DMS114 treated with DMSO at 0.1 percent for 48 hours (cell line): Measurements from ENCODE around the gene TUB.

Source experiments
- DNase-seq: peaks from one replicate; lab custom pipeline; 2025; ENCODE audit not compliant: unreplicated experiment; lab: John Stamatoyannopoulos, UW

TUB gene

DNA sequence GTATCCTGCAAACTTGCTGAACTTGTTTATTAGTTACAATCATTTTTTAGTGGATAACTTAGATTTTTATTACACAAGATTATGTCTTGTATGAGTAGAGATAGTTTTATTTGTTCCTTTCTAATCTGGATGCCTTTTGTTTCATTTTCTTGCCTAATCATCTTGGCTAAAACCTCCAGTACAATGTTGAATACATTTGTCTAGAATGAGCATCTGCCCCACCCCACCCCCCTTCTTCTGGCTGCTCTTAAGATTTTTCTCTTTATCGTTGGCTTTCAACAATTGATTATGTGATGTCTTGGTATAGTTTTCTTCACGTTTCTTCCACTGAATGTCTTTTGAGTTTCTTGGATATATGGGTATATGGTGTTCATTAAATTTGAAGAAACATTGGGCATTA is 37.3 kb upstream of the TUB start:
- no peak for DNase-seq

DNA sequence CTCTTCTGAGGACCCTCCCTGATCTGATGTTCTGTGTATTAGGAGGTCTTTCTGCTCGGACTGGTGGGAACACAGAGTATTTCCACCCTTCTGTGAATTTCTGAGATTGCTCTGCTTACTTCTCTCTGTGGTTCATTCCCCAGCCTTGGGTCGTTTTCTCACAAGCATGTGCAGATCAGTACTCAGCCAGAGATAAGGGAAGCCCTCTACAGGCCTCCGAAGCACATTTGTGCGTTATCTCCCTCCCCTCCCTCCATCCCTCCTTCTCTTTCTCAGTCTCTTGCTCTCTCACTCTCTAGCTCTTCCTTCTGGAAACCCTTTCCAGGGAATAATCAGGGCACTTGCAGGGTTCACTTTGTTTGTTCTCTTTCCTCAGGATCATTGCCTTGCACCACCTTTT is 35.2 kb upstream of the TUB start:
- DNase-seq: no peak

DNA sequence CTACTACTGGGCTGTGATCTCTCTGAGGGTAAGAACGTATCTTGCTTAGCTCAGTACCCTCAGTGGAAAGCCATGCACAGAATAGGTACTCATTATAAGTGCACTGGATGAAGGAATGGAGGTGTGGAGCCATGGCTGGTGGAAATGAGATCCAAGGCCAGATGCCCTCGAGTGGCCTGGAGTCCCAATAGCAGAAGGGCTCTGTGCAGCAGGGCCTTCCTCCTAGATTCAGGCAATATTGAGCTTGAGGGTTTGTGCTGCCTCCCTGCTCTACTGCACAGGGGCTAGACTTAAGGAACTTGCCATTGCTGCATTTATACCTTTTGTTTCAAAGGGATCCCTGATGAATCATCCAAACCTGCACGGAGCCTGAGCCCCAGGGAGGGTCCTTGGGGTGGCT is 33.6 kb upstream of the TUB start:
- no peak for DNase-seq

DNA sequence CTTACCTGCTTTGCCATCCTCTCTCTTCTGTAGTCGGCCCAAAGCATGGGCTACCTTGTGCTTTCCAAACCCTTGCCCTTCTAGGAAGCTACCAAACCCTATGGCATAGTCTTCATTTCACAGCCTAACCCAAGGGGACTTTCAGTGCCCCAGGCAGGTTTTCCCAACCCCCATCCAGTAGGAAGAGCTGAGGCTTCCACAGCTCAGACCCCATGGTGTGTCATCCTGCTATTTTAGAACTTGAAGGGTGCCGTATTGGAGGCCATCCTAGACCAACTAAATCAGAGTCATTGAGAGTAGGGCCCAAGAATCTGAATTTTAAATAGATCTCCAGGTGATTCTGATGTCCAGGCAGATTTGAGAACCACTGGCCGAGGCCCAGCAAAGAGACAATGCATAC is 31.9 kb upstream of the TUB start:
- no peak for DNase-seq

DNA sequence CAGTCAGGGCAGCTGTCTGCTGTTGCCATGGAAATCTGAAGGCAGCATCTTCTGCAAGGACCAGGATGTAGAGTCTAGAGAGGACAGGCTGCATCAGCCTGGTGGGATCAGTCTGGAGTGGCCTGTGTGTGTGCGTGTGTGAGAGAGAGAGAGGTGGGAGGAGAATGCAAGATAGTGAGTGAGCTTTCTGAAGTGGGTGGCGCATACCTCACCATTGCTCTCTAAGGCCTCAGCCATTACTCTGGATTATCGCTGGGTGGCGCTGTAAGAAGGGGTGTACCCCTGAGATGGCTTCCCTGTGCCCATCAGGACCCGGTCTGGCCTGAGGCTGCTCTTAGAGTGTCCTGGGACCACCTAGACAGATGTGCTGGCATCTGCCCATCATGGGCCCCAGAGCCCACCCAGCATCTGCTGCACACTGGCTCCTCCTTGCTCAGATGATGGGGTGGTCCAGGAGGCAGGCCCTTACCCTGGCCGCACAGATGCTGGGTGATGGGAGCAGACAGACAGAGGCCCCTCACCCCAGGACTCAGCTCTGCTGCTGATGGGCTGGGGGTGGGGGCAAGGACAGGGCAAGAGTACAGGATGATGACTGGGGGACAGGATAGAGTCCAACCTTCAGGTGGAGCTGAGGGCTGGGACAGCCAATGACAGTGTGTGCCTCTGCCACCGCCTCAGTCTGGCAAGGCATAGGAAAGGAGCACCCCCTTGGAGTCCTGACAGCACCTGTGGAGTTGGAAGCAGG is 25.7 kb upstream of the TUB start:
- DNase-seq: no peak

DNA sequence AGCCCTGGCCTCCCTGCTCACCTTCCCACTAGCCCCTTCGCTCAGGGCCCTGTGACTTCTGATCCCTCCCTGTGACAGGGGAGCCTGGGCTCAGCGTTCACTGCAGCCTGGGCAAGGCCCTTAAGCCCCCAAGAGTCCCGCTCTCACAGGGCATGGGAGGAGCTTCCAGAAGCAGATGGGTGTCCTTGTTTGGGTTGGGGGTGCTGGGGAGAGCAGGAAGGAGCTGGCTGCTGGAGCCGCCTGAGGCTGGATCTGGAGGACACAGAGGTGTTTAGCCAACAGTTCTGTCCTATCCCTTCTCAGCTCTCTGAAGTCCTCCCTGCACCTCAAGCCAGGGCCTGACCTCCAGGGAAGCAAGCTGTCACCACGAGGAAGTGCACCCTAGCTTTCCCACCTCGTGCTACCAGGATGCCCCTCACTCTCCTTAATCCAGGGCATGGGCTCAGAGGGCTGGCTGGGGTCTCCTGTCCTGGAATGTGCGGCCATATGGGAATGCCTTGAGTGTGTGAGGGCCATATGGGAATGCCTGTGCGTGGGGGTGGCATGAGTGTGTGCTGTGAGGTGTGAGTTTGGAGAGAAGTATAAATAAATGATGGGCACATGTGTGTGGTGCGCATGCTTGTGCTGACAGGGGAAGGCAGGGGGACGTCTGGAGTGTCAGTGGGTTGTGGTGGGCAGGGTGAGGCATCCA is 25.0 kb upstream of the TUB start:
- no peak for DNase-seq

DNA sequence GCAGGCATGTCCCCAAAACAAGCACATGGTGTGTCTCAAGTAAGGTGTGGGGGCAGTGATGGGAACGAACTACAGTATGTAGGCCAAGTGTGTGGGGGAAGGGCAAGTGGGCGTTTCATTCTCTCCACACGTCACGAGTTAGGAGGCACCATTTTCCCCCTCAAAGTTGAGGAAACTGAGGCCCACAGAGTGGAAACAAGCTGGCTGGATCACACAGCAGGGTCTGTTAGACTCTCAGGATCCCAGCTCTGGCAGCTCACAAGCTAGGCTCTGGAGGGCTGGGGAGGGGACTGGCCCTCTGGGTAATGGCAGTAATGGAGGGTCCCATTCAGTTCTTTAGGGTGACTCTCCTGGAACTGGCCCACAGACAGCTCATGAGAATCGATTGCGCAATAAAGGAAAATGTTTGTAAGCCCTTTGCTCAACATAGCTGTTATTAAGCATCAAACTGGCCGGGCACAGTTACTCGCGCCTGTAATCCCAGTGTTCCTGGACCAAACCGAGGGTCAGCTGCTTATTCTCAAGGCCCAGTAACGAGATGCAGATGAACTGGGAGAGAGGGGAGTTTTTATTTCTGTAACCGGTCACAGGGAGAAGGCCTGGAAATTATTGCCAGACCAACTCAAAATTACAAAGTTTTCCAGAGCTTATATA is 24.1 kb upstream of the TUB start:
- DNase-seq: no peak

DNA sequence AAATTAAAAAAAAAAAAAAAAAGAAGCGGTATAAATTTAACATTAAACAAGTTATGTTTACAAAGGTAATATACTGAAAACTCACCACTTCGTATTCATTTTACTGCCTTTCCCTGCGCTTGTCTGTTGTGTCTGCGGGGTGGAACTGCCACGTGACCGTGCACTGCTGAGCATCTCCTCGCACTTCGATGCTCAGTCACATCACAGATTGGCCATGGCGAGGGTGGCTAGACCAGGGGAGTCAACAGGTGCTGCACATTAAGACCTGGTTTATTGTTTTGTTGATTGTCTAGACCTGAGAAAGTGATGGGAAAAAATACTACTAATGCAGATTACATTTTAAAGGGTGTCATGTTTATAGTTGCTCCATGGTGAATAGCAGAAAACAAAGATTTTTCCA is 22.8 kb upstream of the TUB start:
- no peak for DNase-seq

DNA sequence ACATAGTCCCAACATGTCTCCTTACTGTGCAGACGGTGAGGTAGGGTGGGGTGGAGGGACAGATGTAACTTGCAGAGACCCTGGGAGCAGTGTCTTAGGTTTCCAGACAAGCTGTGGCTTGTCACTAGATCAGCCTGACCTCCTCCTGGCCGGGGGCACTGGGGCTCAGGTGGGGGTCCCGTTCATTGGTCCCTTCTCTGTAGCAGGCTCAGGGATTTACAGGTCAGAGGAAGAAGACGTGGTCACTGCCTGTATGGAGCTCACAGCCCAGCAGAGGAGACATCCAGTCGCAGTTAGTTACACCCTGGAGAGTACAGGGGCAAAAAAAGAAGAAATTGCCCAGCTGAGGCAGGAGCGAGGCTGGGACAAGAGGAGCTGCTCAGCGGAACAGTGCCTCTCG is 22.0 kb upstream of the TUB start:
- no peak for DNase-seq

DNA sequence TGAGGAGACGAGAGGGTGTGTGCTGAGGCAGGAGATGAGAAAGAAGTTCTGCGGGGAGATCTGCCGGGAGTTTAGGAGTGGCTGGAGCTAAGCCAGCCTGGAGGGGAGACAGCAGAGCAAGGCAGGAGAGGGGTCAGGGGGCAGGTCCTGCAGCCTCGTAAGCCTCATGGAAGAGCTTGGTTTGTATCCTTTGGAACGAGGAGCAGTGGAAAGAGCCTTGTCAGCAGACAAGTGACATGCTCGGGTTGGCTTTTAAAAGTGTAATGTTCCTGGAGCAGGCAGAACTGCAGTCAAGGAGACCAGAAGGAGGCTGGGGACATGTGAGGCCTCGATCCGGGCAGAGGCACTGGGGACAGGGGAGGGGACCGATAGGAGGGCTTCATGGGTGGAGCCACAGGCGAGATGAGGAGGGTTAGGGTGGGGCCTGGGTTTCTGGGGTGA is 21.4 kb upstream of the TUB start:
- DNase-seq: no peak

DNA sequence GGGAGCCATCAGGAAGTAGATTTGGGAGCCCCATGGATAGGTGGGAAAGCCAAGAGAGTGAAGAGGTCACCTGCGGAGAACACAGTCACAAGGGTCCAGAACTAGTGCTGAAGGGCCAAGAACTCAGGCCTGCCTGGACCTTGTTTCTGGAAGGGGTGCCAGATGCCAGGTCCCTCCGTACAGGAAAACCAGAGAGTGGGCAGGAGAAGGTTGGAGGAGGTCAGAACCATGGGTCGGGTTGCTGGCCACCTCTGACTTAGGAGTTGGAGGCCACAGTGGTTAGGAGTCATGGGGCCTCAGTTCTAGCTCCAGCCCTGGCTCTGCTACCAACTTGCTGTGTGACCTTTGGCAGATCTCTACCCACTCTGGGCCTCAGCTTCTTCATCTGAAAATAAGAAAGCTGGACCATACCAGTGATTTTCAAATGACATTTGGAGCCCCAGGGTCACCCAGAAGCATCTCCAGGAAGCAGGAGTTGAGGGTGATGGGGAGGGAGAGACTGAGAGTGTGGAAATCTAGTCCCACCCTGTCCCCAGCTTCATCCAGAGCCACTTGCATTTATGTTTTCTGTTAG is 20.8 kb upstream of the TUB start:
- no peak for DNase-seq

DNA sequence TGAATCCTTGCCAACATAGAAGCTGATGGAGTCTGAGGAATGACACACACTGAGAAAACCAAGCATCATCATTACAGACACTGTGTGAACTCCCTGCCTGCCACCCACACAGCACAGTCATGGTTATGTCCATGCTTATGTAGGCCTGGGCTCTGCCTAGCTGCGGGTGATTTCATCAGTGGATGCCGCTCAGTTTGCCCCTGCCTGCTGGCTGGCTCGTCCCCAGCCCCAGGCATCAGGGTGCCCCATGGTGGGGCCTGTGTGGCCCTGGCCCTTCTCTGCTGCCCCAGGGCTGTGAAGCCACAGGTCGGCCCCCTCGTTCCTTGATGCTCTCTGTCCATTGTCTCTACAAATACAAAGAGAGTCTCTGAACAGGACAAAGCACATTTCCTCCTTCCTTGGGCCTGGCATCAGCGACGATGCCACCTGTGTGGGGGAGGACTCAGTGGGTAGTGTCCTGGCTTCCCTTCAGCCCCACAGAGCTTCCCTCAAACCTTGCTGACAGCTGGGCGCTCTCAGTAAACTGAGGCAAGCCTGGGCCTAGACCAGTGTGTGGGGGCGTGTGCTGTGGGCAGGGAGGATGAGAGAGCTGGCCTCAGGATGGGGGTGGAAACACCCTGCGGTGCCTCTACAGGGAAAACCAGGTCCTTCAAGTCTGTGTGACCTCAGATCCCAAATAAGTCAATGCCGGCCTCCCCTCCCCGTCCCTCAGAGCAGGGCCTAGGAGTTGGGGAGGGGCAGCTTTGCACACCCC is 20.0 kb upstream of the TUB start:
- DNase-seq: no peak

DNA sequence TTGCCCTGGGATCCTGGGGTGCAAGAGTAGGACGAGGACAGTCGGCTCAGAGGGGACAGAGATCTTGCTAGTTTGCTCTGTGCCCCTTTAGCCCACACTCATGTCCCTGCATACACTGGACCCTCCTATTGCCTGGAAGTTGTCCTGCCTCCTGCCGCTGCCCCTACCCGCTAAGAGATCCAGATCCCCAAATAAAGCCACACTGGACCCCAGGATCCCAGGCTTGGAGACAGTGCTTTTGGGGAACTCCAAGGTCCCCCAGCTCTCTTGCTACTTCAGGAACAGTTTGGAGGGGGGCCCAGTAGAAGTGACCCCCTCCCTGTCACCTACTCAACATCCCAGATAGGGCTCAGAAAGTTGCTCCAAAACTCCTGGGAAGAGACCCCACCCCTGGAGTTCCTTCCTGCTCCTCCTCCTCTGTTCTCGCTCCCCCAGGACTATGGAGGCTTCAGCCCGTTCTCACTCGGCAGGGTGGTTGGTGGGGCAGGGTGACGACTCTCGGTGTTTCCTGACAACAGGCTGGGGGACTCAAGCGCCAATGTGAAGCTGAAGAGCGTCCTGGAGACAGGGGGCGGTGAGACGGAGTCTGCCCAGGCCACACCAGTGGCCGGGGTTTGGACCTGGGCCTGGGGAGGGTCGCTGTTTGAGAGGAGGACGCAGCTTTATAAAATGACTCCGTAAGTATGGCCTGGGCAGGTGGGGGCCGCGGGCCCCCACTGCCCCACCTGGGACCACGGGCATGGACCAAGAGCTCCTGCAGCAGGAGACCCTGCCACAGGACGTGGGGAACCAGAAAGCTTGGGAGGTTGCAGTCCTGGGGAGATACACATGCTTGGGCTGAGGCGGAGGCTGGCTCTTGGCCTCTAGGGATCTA is 19.2 kb upstream of the TUB start:
- DNase-seq: no peak

DNA sequence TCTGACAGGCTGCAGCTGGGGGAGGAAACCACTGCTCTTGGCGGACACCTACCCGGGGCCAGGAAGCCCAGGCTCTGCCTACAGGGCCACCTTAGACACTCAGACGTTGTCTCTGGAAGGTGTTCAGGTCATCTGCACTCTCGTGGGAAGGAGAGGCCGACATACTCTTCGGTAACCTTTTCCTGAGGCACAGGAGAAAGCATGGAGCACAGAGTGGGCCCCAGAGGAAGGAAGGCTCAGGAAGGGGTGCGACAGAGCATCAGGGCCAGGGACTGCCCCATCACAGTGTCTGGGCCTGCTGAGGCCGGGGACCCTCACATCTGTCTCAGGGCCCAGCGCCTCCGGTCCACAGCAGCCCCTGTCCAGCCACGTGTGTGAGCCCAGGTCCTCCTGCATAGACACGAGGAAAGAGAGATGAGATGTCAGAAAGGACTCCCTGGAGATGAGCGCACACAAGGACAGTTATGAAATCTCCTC is 18.2 kb upstream of the TUB start:
- no peak for DNase-seq

DNA sequence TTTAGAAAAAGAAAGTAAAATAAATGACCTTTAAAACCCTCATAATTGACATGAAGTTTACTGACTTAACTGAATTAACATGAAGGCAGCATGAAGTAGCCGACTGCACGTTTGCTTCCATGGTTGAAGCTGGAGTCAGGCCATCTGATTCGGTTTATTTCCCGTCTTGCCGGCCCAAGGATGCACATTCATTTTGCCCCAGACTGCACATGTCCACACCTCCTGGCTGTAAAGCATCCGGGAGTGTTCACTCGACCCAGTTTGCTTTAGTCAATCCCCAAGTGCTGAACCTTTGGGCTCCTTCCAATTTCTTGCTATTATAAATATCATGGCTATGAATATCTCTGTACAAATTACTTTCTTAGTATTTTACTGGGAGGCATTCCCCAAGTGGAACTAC is 17.7 kb upstream of the TUB start:
- DNase-seq: no peak

DNA sequence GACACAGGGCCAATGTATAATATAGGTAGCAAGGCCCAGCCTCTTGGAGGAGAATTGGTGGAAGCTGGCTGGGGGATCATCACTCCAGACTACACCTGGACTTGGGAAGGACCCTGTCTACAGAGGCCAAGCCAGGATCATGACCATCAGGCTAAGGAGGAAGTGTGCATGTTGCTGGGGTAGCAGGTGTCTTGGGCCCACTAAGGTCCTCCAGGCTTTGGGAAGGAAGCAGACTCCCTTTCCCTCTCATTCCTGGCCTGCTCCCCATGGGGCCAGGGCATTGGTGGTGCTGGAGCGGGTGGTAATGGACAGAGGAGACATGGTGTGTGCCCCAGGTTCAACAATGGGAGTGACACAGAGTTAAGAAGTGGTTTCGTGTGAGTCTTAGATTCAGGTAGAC is 16.0 kb upstream of the TUB start:
- no peak for DNase-seq

DNA sequence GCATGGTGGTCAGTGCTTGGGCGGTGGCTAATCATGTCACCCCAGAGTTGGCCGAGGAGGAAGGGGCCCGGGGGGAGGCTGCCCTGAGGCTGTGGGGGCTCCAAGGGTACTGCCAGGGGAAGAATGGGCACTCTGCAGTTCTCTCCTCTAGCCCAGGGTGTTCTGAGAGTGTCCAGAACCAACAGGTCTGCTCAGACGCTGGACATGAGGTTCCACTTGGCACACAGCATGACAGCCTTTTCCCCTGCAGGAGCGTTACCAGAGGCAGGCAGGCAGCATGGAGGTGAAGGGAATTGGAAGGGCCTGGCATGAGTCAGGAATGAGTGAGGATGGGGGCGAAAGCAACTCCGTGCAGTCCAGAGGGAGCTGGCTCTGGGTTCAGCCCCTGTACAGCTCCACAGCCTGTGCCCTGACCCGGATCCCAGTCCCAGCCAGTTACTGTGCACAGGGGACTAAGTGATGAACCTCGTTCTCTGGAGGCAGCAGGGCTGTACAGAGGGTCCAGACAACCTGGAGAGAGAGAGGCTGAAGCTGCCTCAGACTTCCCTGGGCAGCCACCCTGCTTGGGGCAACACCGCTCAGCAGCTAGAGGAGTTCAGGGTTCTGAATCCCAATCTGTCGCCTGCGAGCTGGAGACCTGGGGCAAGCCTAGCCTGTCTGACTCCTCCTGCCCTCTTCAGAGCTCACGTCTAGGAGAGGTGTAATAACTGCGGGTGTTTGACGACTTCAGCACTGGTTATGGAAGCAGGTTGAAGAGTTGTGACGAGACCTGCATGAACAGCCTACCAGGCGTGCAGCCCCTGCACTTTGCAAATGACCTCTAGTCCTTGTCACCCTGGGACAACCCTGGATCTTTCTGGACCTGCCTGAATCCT is 14.7 kb upstream of the TUB start:
- no peak for DNase-seq

DNA sequence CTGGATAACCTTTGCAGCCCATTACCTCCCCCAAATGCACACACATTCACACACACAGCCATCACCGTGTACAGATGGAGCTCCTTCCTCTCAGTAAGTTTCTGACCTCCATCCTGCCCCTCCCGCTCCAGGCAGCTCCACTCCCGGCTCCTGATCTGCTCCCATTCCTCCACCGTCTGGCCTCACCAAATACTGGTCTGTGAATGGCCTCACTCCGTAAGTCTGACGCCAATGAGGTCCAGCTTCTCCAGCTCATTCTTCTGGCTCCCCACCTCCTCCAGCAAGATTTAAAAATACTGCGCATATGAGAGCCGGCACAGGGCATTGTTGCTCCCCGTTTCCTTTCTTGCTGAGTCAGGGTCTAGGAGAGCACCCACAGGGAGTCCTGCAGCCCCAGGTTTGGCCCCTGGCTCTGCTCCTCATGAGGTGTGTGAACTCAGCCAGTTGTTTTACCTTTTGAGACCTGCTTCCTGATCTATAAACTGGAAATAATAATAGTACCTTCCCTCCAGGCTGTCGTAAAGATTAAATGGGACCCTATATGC is 14.0 kb upstream of the TUB start:
- no peak for DNase-seq

DNA sequence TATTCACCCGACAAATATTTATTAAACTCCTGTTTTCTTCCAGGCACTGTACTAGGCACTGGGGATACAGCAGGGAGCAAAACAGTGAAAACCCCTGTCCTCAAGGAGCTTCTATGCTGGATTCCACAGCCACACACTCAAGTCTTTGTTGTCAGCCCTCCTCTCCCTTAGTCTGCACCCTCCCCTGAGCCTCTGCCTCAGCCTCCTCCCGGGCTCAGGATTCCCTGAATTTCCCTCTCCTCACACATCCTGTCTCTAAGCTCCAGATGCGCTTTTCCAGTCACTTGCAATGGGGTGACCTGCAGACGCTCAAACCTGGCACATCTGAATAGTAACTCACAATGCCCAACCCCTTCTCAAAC is 13.5 kb upstream of the TUB start:
- no peak for DNase-seq
